K562 (cell line): ENCODE measurements around the gene CIAO2B. TPM values are rescaled to one million over a fixed set of nuclear protein-coding genes. Genes with fewer than 3 reads are reported as not detected.

Experiments
- ARHGAP35 ChIP-seq: fragments of 450-650 bp; IDR thresholded peaks from 2 replicates; pipeline ENCODE4 v1.6.1; 2018; ENCODE audit not compliant: partially characterized antibody
- ATF1 ChIP-seq, 2 experiments: fragments of 450-650 bp in 1 of 2; IDR thresholded peaks; 2 replicates each; pipeline ENCODE4 v1.6.1; 2016; ENCODE audit warnings: missing compliant biosample characterization in 1 of 2, missing genetic modification characterization in 1 of 2
- CBFB ChIP-seq: sonication (generic); formaldehyde crosslinking; IDR thresholded peaks from 2 replicates; pipeline ENCODE4 v1.4.0; 2020; ENCODE audit warnings: mild to moderate bottlenecking, missing genetic modification reagents
- KDM5B ChIP-seq: fragments of 200-600 bp; sonication (generic); IDR thresholded peaks from 2 replicates; pipeline ENCODE4 v1.6.1; 2012; ENCODE audit warnings: low read depth, mild to moderate bottlenecking, moderate library complexity, low read length, control low read depth, inconsistent platforms; ENCODE audit not compliant: insufficient replicate concordance
- KHSRP ChIP-seq: fragments of 450-650 bp; IDR thresholded peaks from 2 replicates; pipeline ENCODE4 v1.6.1; 2017
- NCOA2 ChIP-seq, 2 experiments: fragments of 450-650 bp; IDR thresholded peaks; 2 replicates each; pipeline ENCODE4 v1.6.1; 2018; ENCODE audit warnings: mild to moderate bottlenecking in 2 of 2, moderate library complexity in 1 of 2; ENCODE audit not compliant: partially characterized antibody in 2 of 2
- RB1 ChIP-seq: fragments of 450-650 bp; IDR thresholded peaks from 2 replicates; pipeline ENCODE4 v1.6.1; 2017; ENCODE audit warnings: low read depth, mild to moderate bottlenecking
- SIRT6 ChIP-seq: IDR thresholded peaks from one replicate; pipeline ENCODE4 v1.6.1; 2012; ENCODE audit warnings: low read depth, mild to moderate bottlenecking, control low read depth, inconsistent platforms, low read length, moderate library complexity
- SREBF2 ChIP-seq: sonication (generic); formaldehyde crosslinking; IDR thresholded peaks from 2 replicates; pipeline ENCODE4 v1.4.0; 2020; ENCODE audit warnings: mild to moderate bottlenecking, missing genetic modification reagents
- ZNF583 ChIP-seq: fragments of 250-450 bp; sonication (Bioruptor Pico); IDR thresholded peaks from 2 replicates; pipeline ENCODE4 v1.4.0; 2020
- ZNF766 ChIP-seq: fragments of 200-800 bp; sonication (Bioruptor generic); conservative IDR thresholded peaks from 2 replicates; pipeline ENCODE4 v1.6.1; 2016; ENCODE audit warnings: missing genetic modification characterization, missing compliant biosample characterization
- polyA plus RNA-seq, 8 experiments: library from polyadenylated mRNA; depleted of rRNA in 4 of 8; stranded (reverse) in 5 of 8; unstranded in 3 of 8; fragments of >200 nt; fragmentation: Nextera tagmentation in 2 of 8; fragmentation: Illumina TruSeq in 1 of 8; extraction: Ambion mirVana in 2 of 8; extraction: Trizol in 1 of 8; gene quantifications; 2 replicates each; pipeline versions ENCODE4 v1.2.1 to v1.2.3, GENCODE V29; 2011 to 2014; ENCODE audit warnings: inconsistent platforms in 1 of 8, missing spikeins in 1 of 8
- total RNA-seq, 7 experiments: library from RNA; depleted of rRNA in 6 of 7; stranded (reverse); fragments of >200 nt in 6 of 7; fragmentation: Illumina TruSeq in 2 of 7; extraction: Trizol in 2 of 7; gene quantifications; 2 replicates each; pipeline versions ENCODE4 v1.2.1 to v1.2.3, GENCODE V29; 2011 to 2021; ENCODE audit warnings: low replicate concordance in 1 of 7
- TF ChIP-seq, protein P1 (sequence below): fragments of 200-600 bp; sonication (generic); IDR thresholded peaks from one replicate; pipeline ENCODE4 v1.6.1; 2012; ENCODE audit warnings: mild to moderate bottlenecking, low read depth, low read length, inconsistent platforms
- TF ChIP-seq, protein P2 (sequence below): fragments of 450-650 bp; IDR thresholded peaks from 2 replicates; pipeline ENCODE4 v1.6.1; 2018; ENCODE audit warnings: mild to moderate bottlenecking, low read depth; ENCODE audit not compliant: partially characterized antibody
- TF ChIP-seq, protein P3 (sequence below): sonication (generic); formaldehyde crosslinking; IDR thresholded peaks from 2 replicates; pipeline ENCODE4 v1.5.0; 2020; ENCODE audit warnings: missing genetic modification reagents

The CIAO2B gene
- total and polyA plus RNA-seq, 9 of the 15 experiments (the other 6 are each of a cell fraction or from before 2014, with no cell fraction given) = 86.8 to 182 (median 113) TPM

DNA sequence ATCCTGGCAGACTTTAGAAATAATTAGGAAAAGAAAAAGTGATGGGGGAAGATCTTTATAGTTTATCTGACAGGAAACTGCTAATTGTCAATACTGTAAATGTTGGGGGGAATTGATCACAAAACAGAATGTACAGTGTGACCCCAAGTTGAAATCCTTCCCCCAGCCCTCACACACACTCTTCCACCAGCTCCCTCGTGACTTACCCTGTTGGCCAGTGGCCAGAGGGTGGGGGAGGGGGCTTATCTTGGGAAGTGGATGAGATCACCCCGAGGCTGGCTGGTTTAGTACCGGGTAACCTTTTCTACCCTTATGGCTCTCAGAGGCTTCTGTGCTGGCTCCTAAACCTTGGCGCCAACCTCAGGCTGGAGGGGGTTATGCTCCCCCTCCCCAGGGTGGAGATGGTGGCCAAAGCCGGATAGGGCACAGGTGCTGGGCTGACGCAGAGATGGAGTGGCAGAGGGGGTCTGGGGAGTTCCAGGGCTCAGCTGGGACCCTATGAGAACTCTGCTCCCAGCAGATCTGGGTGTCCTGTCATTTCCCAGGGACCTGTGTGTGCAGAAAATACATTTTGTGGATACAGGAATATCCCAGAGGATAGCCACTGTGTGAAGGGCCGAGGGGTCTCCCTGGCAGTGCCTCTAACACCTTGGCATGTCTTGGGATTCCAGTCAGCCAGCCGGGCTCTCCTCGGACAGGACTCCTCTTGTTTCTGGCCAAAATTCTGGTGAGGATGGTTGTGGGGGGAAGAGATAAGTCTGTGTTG, 34.1 kb downstream of the CIAO2B start (continued):
- TF ChIP-seq, protein P1, sequence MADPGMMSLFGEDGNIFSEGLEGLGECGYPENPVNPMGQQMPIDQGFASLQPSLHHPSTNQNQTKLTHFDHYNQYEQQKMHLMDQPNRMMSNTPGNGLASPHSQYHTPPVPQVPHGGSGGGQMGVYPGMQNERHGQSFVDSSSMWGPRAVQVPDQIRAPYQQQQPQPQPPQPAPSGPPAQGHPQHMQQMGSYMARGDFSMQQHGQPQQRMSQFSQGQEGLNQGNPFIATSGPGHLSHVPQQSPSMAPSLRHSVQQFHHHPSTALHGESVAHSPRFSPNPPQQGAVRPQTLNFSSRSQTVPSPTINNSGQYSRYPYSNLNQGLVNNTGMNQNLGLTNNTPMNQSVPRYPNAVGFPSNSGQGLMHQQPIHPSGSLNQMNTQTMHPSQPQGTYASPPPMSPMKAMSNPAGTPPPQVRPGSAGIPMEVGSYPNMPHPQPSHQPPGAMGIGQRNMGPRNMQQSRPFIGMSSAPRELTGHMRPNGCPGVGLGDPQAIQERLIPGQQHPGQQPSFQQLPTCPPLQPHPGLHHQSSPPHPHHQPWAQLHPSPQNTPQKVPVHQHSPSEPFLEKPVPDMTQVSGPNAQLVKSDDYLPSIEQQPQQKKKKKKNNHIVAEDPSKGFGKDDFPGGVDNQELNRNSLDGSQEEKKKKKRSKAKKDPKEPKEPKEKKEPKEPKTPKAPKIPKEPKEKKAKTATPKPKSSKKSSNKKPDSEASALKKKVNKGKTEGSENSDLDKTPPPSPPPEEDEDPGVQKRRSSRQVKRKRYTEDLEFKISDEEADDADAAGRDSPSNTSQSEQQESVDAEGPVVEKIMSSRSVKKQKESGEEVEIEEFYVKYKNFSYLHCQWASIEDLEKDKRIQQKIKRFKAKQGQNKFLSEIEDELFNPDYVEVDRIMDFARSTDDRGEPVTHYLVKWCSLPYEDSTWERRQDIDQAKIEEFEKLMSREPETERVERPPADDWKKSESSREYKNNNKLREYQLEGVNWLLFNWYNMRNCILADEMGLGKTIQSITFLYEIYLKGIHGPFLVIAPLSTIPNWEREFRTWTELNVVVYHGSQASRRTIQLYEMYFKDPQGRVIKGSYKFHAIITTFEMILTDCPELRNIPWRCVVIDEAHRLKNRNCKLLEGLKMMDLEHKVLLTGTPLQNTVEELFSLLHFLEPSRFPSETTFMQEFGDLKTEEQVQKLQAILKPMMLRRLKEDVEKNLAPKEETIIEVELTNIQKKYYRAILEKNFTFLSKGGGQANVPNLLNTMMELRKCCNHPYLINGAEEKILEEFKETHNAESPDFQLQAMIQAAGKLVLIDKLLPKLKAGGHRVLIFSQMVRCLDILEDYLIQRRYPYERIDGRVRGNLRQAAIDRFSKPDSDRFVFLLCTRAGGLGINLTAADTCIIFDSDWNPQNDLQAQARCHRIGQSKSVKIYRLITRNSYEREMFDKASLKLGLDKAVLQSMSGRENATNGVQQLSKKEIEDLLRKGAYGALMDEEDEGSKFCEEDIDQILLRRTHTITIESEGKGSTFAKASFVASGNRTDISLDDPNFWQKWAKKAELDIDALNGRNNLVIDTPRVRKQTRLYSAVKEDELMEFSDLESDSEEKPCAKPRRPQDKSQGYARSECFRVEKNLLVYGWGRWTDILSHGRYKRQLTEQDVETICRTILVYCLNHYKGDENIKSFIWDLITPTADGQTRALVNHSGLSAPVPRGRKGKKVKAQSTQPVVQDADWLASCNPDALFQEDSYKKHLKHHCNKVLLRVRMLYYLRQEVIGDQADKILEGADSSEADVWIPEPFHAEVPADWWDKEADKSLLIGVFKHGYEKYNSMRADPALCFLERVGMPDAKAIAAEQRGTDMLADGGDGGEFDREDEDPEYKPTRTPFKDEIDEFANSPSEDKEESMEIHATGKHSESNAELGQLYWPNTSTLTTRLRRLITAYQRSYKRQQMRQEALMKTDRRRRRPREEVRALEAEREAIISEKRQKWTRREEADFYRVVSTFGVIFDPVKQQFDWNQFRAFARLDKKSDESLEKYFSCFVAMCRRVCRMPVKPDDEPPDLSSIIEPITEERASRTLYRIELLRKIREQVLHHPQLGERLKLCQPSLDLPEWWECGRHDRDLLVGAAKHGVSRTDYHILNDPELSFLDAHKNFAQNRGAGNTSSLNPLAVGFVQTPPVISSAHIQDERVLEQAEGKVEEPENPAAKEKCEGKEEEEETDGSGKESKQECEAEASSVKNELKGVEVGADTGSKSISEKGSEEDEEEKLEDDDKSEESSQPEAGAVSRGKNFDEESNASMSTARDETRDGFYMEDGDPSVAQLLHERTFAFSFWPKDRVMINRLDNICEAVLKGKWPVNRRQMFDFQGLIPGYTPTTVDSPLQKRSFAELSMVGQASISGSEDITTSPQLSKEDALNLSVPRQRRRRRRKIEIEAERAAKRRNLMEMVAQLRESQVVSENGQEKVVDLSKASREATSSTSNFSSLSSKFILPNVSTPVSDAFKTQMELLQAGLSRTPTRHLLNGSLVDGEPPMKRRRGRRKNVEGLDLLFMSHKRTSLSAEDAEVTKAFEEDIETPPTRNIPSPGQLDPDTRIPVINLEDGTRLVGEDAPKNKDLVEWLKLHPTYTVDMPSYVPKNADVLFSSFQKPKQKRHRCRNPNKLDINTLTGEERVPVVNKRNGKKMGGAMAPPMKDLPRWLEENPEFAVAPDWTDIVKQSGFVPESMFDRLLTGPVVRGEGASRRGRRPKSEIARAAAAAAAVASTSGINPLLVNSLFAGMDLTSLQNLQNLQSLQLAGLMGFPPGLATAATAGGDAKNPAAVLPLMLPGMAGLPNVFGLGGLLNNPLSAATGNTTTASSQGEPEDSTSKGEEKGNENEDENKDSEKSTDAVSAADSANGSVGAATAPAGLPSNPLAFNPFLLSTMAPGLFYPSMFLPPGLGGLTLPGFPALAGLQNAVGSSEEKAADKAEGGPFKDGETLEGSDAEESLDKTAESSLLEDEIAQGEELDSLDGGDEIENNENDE = no peak
- no peak for TF ChIP-seq SIRT6
- TF ChIP-seq RB1 = no peak
- TF ChIP-seq ZNF766 (CRISPR knock-in tag) = peak; percentile 94
- TF ChIP-seq SREBF2 (CRISPR knock-in tag) = no peak
- TF ChIP-seq ZNF583 (CRISPR knock-in tag) = no peak
- TF ChIP-seq ATF1 (CRISPR knock-in tag; IDR thresholded peaks at IDR 0.05) = no peak
- peak; percentile 61; the same call in 1 of the 2 replicates for TF ChIP-seq ATF1 (tag; IDR thresholded peaks at IDR 0.05)
- peak; percentile 66 for TF ChIP-seq KDM5B
- TF ChIP-seq NCOA2 (IDR thresholded peaks at IDR 0.05; ENCODE audit: partially characterized antibody in 2 of 2) = no peak
- TF ChIP-seq, protein P2, sequence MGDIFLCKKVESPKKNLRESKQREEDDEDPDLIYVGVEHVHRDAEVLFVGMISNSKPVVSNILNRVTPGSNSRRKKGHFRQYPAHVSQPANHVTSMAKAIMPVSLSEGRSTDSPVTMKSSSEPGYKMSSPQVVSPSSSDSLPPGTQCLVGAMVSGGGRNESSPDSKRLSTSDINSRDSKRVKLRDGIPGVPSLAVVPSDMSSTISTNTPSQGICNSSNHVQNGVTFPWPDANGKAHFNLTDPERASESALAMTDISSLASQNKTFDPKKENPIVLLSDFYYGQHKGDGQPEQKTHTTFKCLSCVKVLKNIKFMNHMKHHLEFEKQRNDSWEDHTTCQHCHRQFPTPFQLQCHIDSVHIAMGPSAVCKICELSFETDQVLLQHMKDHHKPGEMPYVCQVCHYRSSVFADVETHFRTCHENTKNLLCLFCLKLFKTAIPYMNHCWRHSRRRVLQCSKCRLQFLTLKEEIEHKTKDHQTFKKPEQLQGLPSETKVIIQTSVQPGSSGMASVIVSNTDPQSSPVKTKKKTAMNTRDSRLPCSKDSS = no peak
- TF ChIP-seq ARHGAP35 = no peak
- TF ChIP-seq, protein P3, sequence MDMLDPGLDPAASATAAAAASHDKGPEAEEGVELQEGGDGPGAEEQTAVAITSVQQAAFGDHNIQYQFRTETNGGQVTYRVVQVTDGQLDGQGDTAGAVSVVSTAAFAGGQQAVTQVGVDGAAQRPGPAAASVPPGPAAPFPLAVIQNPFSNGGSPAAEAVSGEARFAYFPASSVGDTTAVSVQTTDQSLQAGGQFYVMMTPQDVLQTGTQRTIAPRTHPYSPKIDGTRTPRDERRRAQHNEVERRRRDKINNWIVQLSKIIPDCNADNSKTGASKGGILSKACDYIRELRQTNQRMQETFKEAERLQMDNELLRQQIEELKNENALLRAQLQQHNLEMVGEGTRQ = peak; percentile 77
- TF ChIP-seq CBFB = no peak
- TF ChIP-seq KHSRP = no peak
